HG02970 (cell line): ENCODE data around the gene EGFR.

Experiments
- ATAC-seq: cut with Tn5 transposase; IDR thresholded peaks from one replicate; pipeline ENCODE4 v1.9.1; 2021; ENCODE audit warnings: mild to moderate bottlenecking, moderate library complexity, moderate number of reproducible peaks; ENCODE audit not compliant: unreplicated experiment, low FRiP score

The EGFR gene

DNA sequence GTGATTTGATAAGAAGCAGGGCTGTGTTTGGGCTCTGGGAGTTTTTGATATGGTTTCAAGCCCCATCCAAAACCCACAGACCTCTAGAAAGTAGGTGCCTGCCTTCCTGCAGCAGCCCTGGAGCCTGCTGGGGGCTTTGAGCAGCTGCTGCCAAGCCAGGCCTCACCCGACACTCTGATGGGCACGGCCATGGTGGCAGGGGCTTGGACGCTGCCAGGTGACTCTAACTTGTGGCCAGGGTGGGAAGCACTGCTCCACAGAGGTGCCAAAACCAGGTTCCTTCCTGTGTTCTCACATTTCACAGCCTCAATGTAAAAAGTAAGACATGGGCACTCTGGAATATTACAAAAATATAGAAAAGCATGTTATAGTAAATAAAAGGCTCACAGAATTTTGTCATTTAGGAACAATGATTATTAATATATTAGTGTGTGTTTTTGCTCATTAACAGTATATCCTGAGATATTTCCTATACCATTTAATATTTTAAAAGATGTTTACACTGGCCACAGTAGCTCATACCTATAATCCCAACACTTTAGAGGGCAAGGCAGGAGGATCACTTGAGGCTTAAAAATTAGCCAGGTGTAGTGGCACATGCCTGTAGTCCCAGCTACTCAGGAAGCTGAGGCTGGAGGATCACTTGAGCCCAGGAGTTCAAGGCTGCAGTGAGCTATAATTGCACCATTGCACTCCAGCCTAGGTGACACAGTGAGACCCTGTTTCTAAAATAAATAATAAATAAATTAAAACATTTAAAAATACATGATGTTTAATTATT, 95.1 kb downstream of the EGFR start:
- ATAC-seq: no peak

DNA sequence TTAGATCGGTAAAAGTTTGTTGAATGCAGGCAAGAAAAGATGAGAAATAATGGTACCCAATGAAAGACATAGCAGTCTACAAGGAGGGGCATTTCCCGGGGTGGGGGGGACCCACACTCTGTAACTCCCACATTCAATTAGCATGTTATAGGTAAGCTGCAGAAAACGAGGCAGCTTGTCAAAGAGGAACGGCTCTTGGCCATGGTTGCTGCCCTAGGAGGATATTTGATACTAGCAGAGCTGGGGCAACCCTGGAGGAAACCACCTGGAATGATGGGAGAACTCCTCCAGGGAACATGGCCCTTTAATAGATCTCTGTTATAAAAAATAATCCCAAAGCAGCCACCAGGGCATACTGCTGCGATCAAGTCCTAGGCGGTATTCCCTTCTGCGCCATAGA, 98.5 kb downstream of the EGFR start:
- no peak for ATAC-seq

DNA sequence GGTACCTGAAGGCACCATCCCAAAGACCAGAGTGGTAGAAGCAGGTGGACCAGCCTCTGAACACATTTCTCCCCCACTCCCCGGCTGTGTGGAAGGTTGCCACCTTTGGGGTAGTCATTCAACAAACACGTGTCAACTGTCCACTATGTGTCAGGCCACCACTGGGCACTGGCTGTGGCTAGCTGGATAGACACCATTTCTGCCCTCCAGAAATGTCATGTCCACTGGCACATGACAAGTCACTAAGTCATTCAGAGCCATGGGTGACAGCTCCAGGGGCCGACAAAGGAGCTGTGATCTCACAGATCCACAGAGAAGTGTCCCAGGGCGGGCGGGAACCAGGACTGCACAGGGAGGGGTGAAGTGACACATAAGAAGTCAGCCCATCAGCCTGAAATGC, 99.6 kb downstream of the EGFR start:
- ATAC-seq: no peak

- no peak for ATAC-seq
Measured at GRCh38 chr7:55119571-55119970, 100.8 kb downstream of the EGFR start.

DNA sequence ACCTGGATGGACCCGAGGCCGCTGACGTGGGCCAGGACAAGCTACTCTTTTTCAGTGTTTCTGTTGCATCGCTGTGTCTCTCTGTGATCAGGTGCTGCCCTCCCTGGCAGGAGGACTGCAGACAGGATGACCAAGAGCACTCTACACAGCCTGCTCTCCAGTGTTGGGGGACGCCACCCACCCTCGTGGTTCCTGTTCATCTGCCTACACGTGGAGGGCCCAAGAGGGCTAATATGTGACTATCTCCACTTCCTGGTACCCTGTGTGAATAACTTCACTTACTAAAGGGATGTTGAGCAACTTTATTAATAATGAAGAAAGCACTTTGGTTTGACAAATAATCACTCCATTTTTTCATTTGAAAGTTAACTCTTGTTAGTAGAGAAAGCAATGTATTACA, 101.3 kb downstream of the EGFR start:
- ATAC-seq: no peak

DNA sequence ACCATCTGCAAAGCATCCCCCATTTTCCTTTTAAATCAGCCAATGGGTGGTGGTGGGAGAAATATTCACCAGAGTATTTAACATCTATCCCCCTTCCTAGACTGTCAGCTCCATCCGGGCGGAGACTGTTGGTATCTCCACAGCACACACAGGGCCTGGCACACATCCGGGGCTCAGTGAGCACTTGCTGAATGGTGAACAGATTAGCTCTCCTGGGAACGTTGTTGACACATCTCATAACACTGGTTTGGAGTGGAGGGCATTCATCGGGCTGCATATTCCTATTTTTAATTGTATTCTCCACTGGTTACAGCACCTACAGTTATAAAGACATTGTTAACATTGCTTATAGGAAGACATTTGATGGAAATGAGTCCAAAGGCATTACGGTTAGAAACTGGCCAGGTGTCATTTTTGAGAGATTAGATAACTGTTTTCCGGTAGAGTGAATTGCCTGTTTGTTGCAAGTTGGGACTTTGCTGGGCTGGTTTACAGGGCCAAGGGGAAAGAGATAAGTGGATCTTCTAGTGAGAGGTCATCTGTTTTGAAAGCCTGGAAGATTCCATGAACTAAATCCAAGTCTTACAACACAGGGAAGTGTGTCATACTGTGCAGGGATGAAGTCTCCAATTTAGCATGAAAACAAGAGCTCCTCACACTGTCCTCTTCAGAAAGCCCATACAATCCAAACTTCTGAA, 101.8 kb downstream of the EGFR start:
- no peak for ATAC-seq

GRCh38 chr7:55121249-55121648, 102.4 kb downstream of the EGFR start:
- ATAC-seq: no peak

GRCh38 chr7:55122263-55122662, 103.4 kb downstream of the EGFR start:
- ATAC-seq: no peak

- no peak for ATAC-seq
Measured at GRCh38 chr7:55124989-55125875, 106.4 kb downstream of the EGFR start.

DNA sequence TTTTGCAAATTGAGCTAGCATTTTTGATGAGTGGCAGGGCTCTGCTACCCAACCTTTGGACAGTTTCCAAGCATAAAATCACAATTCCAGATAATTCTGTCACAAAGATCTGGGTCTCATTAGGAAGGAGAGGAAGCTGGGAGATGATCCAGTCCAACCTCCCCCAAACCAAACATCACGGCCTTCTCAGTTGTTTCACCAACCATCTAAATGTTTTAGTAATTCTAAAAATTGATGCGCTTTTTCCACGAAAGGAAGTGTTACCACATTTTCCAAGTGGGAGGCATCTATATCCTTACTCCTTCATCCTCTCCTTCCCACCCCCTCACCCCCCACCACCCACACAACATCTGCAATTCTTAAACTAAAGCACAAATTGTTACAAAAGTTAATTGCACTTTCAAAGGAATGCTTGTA, 108.3 kb downstream of the EGFR start:
- no peak for ATAC-seq

DNA sequence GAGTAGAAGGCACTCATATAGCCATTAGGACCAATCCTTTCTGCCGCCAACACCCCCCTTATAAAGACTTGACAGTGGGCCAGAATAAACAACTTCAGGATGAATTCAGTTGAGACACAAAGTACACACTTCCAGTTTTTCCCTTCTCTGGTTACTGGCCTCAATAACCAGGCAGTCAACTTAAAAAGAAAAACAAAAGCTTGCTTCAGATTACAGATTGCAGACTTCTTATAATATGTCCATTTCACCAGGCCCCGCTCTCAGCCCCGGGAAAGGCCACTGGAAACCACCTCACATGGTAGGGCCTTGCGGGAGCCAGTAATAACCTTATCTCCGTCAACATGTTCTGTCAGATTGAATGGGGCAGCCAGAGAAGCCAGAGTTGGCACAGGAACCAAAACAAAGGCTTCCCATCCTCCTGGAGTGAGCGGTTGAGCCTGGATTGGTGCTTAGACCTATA, 108.8 kb downstream of the EGFR start:
- ATAC-seq: no peak

GRCh38 chr7:55128693-55129394, 110.0 kb downstream of the EGFR start:
- no peak for ATAC-seq

- no peak for ATAC-seq
Measured at GRCh38 chr7:55129541-55130394, 111.0 kb downstream of the EGFR start.

- ATAC-seq: no peak
Measured at GRCh38 chr7:55130395-55131141, 111.8 kb downstream of the EGFR start.

- no peak for ATAC-seq
Measured at GRCh38 chr7:55131142-55131929, 112.5 kb downstream of the EGFR start.

DNA sequence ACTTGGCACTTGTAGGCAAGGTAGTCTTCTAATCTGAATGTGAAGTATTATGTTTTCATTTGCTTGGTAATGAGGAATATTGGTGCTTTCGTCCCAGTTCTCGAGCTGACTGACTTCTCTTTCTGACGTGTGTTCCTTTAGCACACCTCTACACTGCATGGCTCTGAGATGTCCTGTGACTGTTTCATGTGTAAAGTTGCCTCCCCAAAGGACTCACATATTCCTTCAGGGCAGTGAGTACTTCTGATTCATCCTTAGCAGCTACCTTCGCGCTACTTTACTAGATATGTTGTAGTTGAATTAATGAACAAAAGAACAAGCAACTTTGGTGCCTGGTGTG, 113.7 kb downstream of the EGFR start:
- no peak for ATAC-seq

- ATAC-seq: no peak
Measured at GRCh38 chr7:55132890-55133551, 114.2 kb downstream of the EGFR start.
